GM12801 (cell line): Measurements from ENCODE around the gene MYH9.

Source experiments
- CTCF ChIP-seq: IDR thresholded peaks from one replicate; pipeline ENCODE4 v1.5.1; 2011; ENCODE audit warnings: control low read depth; ENCODE audit not compliant: insufficient read length; ENCODE audit errors: extremely low read depth

The MYH9 gene

DNA sequence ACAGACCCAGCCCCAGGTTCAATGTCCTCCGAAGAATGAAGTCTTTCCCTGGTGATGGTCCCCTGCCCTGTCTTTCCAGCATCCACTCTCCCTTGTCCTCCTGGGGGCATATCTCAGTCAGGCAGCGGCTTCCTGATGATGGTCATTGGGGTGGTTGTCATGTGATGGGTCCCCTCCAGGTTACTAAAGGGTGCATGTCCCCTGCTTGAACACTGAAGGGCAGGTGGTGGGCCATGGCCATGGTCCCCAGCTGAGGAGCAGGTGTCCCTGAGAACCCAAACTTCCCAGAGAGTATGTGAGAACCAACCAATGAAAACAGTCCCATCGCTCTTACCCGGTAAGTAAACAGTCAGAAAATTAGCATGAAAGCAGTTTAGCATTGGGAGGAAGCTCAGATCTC, 120.7 kb downstream of the MYH9 start:
- TF ChIP-seq CTCF, result no peak

GRCh38 chr22:36259615-36260300, 128.0 kb downstream of the MYH9 start:
- no peak for TF ChIP-seq CTCF

DNA sequence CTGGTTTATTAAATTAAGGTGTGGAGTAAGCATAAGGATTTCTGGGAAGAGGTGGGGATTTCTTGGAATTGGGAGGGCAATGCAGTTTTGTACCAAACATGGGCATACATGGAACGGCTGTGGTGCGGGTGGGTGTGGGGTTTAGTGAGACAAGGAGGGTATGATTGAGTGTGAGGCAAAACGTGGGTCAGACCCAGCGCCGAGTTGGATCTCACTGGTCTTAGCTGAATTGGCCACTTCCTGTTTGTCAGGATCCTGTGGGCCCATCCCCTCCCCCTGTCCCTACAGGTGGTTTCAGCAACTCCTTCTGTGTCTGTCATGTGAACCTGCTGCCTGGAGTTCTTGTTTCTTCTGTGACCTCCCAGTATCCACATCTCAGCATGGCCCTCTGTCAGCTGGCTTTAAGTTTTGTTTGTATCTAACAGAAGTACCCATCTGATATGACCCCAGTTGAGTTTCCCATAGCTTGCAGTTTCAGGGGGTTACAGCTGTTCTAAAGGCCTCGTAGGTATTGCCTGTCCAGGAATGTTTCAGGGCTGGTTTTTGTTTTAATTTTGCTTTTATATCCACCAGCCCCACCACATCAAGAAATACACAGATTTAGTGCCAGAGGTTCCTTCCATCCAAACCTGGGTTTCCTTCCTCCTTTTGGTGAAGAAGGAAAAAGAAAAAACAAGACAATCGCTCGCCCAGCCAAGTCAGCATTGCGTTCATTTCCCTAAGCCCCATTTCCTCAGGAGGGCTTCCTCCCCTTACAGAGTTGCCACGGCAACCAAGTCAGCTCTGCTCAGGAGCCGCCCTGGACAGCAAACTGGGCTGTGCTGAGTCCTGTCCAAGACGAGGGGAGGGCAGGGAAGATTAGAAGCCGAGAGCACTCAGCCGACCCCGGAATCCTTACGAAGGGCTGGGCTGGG, 128.8 kb downstream of the MYH9 start:
- TF ChIP-seq CTCF, result no peak

GRCh38 chr22:36257948-36258670, 129.7 kb downstream of the MYH9 start:
- no peak for TF ChIP-seq CTCF

- no peak for TF ChIP-seq CTCF
Observed at GRCh38 chr22:36257308-36257707, 130.5 kb downstream of the MYH9 start.

GRCh38 chr22:36256478-36256877, 131.3 kb downstream of the MYH9 start:
- no peak for TF ChIP-seq CTCF
